Measurements from ENCODE around the gene HERC4.

HERC4 gene

DNA sequence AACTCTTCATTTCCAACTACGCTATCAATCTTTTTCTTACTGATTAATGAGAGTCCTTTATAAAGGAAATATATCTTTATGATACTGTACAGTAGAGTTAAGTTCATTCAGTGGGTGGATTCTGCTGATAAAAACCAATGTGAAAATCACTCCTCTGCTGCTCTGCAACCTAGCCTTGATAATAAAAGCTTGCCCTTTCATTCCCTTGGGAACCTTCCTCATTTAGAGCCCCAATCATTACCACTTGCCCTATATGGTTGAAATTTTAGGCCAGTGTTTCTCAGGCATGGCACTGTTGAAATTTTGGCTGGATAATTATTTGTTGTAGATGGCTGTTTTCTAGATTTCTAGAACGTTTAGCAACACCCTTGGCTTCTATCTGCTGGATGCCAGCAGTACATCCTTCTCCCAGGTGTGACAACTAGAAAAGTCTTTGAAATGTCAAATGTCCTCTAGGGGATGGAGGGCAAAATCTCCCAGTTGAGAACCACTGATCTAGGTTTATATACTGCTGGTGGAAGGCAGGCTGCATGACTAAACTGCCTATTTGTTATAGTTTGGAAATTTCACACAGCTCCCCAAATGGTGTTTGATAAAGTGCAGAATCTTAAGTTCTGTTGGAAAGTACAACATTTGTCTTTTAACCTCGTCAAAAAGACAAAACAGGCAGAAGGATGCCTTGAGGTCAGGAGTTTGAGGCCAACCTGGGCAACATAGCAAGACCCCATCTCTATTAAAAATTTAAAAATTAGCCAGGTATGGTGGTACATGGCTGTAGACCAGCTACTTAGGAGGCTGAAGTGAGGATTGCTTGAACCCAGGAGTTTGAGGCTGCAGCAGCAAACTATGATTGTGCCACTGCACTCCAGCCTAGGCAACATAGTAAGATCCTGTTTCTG, 199.5 kb downstream of the HERC4 start:
- DNase-seq: no peak

Data from fibroblast of skin of abdomen (primary cell).